Measurements from ENCODE around the gene RSF1.

DNA sequence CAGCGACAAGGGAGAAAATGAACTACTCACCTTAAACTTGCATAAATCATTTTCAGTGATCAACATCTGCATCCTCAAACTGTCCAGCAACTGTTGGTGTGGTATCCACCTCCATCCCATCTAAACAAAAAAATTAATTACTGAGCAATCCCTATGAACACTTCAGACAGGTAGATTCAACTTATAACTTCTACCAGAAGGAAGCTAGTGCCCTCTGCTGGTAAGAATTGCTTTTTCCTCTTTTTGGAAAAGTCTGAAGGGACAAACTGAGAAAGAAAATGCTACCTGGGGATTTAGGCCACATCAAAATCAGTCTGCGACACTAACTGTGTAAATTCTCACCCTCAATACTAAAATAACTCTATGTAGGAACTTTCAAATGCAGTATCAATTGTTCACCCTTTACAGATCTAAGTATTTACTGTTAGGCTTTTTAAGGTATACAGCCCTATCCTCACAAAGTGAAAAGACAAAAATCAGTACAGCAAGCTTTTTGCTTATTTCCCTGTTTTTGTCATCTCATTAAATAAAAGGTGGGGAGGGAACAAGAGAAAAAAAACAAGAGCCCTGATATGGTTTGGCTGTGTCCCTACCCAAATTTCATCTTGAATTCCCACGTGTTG lies 200.8 kb downstream of the RSF1 start:
- TF ChIP-seq, protein P1, sequence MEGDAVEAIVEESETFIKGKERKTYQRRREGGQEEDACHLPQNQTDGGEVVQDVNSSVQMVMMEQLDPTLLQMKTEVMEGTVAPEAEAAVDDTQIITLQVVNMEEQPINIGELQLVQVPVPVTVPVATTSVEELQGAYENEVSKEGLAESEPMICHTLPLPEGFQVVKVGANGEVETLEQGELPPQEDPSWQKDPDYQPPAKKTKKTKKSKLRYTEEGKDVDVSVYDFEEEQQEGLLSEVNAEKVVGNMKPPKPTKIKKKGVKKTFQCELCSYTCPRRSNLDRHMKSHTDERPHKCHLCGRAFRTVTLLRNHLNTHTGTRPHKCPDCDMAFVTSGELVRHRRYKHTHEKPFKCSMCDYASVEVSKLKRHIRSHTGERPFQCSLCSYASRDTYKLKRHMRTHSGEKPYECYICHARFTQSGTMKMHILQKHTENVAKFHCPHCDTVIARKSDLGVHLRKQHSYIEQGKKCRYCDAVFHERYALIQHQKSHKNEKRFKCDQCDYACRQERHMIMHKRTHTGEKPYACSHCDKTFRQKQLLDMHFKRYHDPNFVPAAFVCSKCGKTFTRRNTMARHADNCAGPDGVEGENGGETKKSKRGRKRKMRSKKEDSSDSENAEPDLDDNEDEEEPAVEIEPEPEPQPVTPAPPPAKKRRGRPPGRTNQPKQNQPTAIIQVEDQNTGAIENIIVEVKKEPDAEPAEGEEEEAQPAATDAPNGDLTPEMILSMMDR (conservative IDR thresholded peaks at IDR 0.05; ENCODE audit: low read length): peak; percentile 90
- TF ChIP-seq EZH2phosphoT487 (IDR thresholded peaks at IDR 0.05; ENCODE audit: borderline replicate concordance, low read depth, low read length): no peak

Data from OCI-LY7 (cell line).